SH-SY5Y (cell line): ENCODE data around the gene SRXN1.

Source experiments
- GATA2 ChIP-seq: IDR thresholded peaks from 2 replicates; pipeline ENCODE4 v1.6.1; 2011; ENCODE audit warnings: mild to moderate bottlenecking, low read depth, low read length
- GATA3 ChIP-seq: IDR thresholded peaks from 2 replicates; pipeline ENCODE4 v1.6.1; 2011; ENCODE audit warnings: low read depth, mild to moderate bottlenecking, low read length, moderate library complexity

DNA sequence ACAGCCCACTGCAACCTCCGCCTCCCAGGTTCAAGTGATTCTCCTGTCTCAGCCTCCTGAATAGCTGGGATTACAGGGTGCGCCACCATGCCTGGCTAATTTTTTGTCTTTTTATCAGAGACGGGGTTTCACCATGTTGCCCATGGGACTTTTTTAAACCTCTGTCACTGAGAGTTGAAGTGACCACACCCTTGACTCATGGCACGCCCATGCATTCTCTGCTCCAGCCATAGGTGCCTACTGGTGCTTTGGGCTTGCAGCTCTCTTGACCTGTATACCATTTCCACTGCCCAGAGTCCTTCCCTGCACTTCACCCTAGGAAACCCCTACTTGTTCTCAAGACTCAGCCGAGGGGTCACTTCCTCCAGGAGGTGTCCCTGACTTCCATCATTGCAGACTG, 25.0 kb upstream of the SRXN1 start:
- TF ChIP-seq GATA2 (no peak), GATA3 (no peak)
